ENCODE results near the gene CLDN18.

GRCh38 chr3:138009476-138010272, at the start of gene CLDN18:
- TF ChIP-seq IRF1 (CRISPR knock-in tag; IDR thresholded peaks at IDR 0.05; ENCODE audit: borderline replicate concordance) (no peak), DDX20 (tag; IDR thresholded peaks at IDR 0.05; ENCODE audit: low read depth) (no peak), HMGN3 (IDR thresholded peaks at IDR 0.05; ENCODE audit: borderline replicate concordance, extremely low read depth, insufficient read length, low read depth, low read length) (no peak), NFE2L1 (tag; IDR thresholded peaks at IDR 0.05; ENCODE audit: borderline replicate concordance, low read depth) (no peak), EZH2 (IDR thresholded peaks at IDR 0.05; ENCODE audit: borderline replicate concordance, low read depth, low read length) (no peak), HNRNPLL (IDR thresholded peaks at IDR 0.05; ENCODE audit: low read depth, low read length, poor library complexity, severe bottlenecking) (no peak), CREB1 (IDR thresholded peaks at IDR 0.05) (no peak), CREB1 (CRISPR knock-in tag; IDR thresholded peaks at IDR 0.05) (no peak), TCF7L2 (IDR thresholded peaks at IDR 0.05; ENCODE audit: low read depth, low read length) (no peak), ZNF175 (CRISPR knock-in tag; IDR thresholded peaks at IDR 0.05; ENCODE audit: low read depth) (no peak), SRF (CRISPR knock-in tag; IDR thresholded peaks at IDR 0.05) (no peak), STAT5B (CRISPR knock-in tag; IDR thresholded peaks at IDR 0.05) (no peak), ZNF212 (CRISPR knock-in tag; IDR thresholded peaks at IDR 0.05) (no peak)
